GM12872 (cell line): ENCODE data around the gene GPR55.
A peak's percentile ranks its signal among the peaks of the same experiment; 100 is the strongest.

Source experiments
- TF ChIP-seq, protein P1 (sequence below): IDR thresholded peaks from 3 replicates; pipeline ENCODE4 v1.5.1; 2011; ENCODE audit warnings: low read depth, mild to moderate bottlenecking, low read length, moderate library complexity; ENCODE audit not compliant: insufficient read depth

The GPR55 gene

DNA sequence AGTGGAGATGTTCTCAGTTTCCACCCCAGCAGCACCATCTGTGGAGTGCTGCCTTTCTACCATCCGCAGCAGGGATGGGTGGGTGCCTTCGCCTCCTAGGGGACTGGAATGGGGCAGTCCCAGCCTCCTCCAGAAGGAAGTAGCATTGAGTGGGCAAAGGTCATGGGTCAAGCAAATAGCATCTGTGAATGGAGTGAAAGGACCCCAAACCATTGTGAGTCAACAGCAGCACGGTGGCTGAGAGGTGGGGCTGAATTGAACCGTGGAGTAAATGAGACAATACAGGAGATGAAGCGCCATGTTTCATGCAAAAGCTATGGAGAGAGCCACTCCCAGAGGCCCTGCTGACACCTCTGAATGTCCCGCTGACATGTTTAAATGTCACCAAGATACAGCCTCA is 9.7 kb downstream of the GPR55 start:
- TF ChIP-seq, protein P1, sequence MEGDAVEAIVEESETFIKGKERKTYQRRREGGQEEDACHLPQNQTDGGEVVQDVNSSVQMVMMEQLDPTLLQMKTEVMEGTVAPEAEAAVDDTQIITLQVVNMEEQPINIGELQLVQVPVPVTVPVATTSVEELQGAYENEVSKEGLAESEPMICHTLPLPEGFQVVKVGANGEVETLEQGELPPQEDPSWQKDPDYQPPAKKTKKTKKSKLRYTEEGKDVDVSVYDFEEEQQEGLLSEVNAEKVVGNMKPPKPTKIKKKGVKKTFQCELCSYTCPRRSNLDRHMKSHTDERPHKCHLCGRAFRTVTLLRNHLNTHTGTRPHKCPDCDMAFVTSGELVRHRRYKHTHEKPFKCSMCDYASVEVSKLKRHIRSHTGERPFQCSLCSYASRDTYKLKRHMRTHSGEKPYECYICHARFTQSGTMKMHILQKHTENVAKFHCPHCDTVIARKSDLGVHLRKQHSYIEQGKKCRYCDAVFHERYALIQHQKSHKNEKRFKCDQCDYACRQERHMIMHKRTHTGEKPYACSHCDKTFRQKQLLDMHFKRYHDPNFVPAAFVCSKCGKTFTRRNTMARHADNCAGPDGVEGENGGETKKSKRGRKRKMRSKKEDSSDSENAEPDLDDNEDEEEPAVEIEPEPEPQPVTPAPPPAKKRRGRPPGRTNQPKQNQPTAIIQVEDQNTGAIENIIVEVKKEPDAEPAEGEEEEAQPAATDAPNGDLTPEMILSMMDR: no peak

DNA sequence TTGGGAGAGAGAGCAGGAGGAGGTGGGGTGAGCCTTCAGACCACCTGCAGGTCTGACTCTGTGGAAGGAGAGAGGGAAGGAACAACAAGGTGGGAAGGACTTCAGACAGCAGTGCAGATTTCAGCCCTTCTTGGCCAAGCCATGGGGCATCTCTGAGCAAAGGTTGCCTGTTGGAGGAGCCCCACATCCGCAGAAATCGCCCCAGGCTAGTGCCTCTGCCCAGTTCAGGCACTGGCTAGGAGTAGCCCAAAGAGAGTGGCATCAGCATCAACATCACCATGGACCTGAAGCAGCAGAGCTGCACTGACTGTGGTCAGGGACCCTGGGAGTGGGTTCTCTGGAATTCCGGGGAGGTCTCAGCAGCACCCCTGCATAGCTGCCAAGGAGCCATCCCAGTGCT is 10.2 kb downstream of the GPR55 start:
- TF ChIP-seq, protein P1: no peak

DNA sequence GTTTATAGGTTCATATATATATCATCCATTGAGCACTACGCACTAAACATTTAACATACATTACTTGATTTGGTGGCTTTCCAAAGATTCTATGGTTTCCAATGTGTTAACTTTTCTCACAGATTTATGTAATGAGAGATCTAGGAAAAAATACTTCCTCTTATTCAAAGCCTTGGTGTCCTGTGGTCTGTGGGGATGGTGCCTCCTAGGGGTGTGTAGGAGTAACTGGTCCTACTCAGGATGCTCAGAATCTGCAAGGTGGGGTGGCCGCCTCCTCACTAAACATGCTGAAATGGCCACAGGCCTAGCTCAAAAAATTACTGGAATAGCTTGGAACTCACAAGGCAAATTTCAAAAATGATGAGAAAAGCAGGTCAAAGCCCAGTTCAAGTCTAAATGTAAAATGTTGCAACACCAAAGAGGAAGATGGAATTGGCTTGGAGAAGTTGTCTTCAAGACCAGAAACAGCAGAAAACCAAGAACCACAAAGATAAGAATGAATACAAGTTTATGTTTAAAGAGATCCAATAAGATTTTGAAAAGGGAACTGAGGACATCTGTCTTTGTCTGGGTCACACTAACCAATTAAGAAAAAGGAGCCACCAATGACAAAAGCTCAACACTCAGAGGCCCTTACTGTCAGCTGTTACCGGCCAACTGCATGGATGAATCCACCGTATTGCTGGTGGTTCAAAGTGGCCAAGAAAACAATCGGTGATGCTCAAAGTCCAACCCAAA is 11.5 kb downstream of the GPR55 start:
- TF ChIP-seq, protein P1: peak; percentile 71

DNA sequence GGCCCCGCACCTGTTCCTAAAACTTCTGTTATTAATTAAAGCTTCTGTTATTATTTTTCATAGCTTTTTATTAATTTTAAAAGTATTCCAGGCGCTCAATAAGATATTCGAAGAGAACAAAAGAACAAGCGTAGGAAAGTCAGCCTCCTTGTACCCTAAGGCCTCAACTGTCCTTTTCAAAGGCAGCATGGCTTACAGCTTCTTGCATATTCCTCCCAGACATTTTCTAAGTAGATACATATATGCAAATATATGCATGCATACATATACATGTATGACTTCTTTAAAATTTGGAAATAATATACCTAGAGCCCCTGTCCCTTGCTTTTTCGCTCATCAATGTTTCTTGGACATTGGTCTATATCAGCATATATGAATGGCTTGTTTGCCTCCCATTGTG is 12.3 kb downstream of the GPR55 start:
- TF ChIP-seq, protein P1: no peak

DNA sequence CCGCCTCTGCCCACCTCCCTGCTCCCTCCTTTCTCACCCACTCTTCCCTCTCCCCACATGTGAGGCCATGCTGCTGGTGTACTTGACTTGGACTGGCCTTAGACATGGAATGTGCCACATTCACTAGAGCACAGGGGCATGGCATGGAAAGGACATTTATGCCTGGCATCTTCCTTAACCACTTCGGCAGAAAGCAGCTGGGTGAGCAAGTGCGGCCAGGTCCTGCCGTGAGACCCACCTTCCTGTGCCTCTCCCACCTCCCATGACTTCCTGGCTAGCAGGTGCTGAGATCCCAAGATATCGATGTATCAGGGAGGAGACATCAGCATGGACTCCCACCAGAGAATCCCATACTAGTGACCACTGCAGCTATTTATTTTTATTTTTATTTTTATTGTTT is 13.0 kb downstream of the GPR55 start:
- TF ChIP-seq, protein P1: no peak

DNA sequence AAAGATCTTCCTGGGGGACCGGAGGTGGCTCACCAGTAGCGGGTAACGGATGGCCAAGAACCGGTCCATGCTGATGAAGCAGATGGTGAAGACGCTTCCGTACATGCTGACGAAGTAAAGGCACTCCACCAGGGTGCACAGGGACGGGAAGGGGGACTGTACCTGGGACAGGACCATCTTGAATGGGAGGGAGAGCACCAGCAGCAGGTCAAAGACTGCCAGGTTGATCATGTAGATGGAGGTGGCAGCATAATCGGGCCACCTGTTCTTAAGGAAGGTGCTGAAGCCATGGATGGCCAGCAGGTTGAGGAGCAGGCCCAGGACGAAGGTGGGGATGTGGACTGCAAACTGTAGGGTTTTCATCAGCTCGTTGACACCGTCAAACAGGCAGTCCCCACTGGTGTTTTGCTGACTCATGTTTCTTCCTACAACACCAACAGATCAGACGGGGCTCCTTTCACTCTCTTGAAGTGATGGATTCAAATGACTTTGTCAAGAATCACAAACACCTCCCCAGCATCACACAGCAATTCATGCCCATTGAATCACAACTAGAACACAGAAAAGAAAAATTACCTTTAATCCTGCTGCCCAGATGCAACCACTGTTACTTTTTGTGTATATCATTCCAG is 14.4 kb downstream of the GPR55 start:
- TF ChIP-seq, protein P1: no peak

DNA sequence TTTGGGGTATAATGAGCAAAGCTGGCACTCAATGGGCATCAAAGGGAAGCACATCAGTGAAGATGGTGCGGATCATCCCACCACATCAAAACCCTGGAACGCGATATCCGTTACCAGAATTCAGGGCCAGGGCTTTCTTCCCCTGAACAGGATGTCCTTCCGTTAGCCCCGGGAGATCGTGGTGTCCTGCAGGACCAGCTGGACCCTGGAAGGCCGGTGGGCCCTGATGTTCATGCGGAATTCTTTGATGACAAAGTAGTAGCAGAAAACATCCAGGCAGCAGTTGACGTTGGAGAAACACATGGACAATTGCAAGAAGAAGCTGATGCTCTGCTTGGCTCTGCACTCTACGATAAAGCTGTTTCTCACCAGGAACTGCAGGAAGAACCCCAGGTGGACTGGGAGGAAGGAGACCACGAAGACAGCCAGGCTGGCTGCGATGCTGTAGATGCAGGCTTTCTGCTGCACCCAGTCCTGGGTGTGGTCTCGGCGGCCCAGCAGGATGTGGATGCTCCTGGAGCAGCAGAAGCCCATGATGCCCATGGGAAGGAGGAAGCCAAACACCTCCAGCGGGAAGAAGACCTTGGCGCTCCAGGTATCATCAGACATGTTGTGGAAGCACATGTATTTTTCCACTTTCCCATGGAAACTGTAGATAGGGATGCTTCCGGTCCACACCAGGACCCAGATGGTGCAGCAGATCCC is 15.0 kb downstream of the GPR55 start:
- TF ChIP-seq, protein P1: no peak
